Upper lobe of left lung (tissue), 6 donors: ENCODE data around the gene ARHGAP21. TPM values are rescaled to one million over a fixed set of nuclear protein-coding genes. Genes with fewer than 3 reads are reported as not detected.
"Not testable (repeated sequence)": the region's sequence is repeated elsewhere in the genome, so short reads cannot be mapped to it uniquely, and the experiment has no call there.

Source experiments
- ATAC-seq, 2 donors: fragments of 200-7000 bp; cut with Tn5 transposase; one replicate each; pipeline ENCODE4 v1.9.1; 2022; ENCODE audit warnings: mild to moderate bottlenecking in 2 of 2, moderate library complexity in 2 of 2; ENCODE audit not compliant: low FRiP score in 2 of 2
- DNase-seq, 2 donors: peaks; one replicate each; pipeline ENCODE4 v3.0.0-alpha.2; 2019 to 2020
- H3K27ac ChIP-seq, 4 donors: fragments of 200-600 bp; sonication (generic); one replicate each; pipeline ENCODE4 v1.5.1; 2016 to 2019
- H3K27me3 ChIP-seq, 4 donors: fragments of 200-600 bp; sonication (generic); one replicate each; pipeline ENCODE4 v1.5.1; 2017 to 2019
- H3K36me3 ChIP-seq, 4 donors: fragments of 200-600 bp; sonication (generic); one replicate each; pipeline ENCODE4 v1.5.1; 2016 to 2019
- H3K4me1 ChIP-seq, 4 donors: fragments of 200-600 bp; sonication (generic); one replicate each; pipeline ENCODE4 v1.5.1; 2018 to 2019
- H3K4me3 ChIP-seq, 4 donors: fragments of 200-600 bp; sonication (generic); one replicate each; pipeline ENCODE4 v1.5.1; 2017 to 2019; ENCODE audit warnings: mild to moderate bottlenecking in 2 of 4, moderate library complexity in 1 of 4
- H3K9me3 ChIP-seq, 4 donors: fragments of 200-600 bp; sonication (generic); one replicate each; pipeline ENCODE4 v1.5.1; 2018 to 2019
- EP300 ChIP-seq, 4 donors: sonication (generic); formaldehyde crosslinking; IDR thresholded peaks; one replicate each; pipeline ENCODE4 v1.5.1; 2017; ENCODE audit warnings: antibody characterized with exemption in 4 of 4, control low read depth in 2 of 4
- POLR2A ChIP-seq, 4 donors: fragments of 450-650 bp; IDR thresholded peaks; one replicate each; pipeline ENCODE4 v1.5.1; 2016 to 2017; ENCODE audit warnings: antibody characterized with exemption in 4 of 4, mild to moderate bottlenecking in 2 of 4
- POLR2AphosphoS5 ChIP-seq, 2 donors: sonication (generic); formaldehyde crosslinking; IDR thresholded peaks; one replicate each; pipeline ENCODE4 v1.5.1; 2017; ENCODE audit warnings: antibody characterized with exemption in 2 of 2
- WGBS, 2 donors: methylation state at CpG; one replicate each; pipeline ENCODE4 v1.1.5; 2017 to 2018; 5-methylcytosine and 5-hydroxymethylcytosine counted together
- total RNA-seq, 6 donors: library from RNA; depleted of rRNA in 4 of 6; stranded (reverse); fragments of >200 nt in 4 of 6; gene quantifications; one replicate each; pipeline versions ENCODE4 v1.1.0 to v1.2.1, GENCODE V29; 2016 to 2021
- TF ChIP-seq, protein P1 (sequence below), 6 experiments: fragments of 450-650 bp in 4 of 6; fragments of 200-600 bp in 2 of 6; sonication (generic) in 2 of 6; IDR thresholded peaks; one replicate each; pipeline ENCODE4 v1.5.1; 2016 to 2019; ENCODE audit warnings: antibody characterized with exemption in 6 of 6
- donor health status: DM: no; HTN: no; CAD: no; lungs with moderate emphysema.
- donor health status: DM: no; HTN: yes; CAD: no; lungs with severe emphysema.

The ARHGAP21 gene
- 10 to 100 TPM; 63.9 to 88.8 (median 73.5) TPM for total RNA-seq

DNA sequence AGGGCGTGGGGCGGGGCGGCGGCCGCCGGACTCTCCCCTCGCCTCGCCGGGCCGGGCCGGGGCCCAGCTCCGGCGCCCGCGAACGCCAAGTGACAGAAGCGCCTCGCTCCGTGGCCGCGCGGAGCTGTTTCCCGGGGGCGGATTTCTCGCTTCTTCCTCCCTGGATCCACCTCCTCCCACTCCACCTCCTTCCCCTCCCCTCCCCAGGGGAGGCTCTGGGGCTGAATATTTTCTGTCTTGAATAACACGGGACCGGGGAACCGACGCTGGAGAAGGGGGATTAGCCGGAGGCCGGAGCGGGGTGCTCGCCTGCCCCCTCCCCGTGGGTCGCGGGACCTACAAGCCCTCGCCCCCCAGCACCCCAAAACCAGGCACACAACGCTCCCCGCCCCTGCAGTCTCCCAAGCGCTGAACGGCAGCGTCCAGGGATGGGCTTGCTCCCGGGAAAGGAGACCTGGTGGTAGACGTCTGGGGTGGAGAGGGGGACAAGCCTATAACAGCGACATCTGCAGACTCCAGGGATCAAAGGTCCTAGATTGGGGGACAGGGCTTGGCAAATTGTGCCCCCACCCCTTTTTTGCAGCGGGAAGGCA, at the start of gene ARHGAP21:
Gene ARHGAP21, minus strand, starts transcription at position 100 of the 593 bp plus-strand sequence. CDS start 1,988 bp downstream, outside the sequence.
- peak; percentile 64 to 75 for ATAC-seq
- 0% methylated on average over 18 to 24 of the region's 46 CpGs for WGBS, 2 donors

DNA sequence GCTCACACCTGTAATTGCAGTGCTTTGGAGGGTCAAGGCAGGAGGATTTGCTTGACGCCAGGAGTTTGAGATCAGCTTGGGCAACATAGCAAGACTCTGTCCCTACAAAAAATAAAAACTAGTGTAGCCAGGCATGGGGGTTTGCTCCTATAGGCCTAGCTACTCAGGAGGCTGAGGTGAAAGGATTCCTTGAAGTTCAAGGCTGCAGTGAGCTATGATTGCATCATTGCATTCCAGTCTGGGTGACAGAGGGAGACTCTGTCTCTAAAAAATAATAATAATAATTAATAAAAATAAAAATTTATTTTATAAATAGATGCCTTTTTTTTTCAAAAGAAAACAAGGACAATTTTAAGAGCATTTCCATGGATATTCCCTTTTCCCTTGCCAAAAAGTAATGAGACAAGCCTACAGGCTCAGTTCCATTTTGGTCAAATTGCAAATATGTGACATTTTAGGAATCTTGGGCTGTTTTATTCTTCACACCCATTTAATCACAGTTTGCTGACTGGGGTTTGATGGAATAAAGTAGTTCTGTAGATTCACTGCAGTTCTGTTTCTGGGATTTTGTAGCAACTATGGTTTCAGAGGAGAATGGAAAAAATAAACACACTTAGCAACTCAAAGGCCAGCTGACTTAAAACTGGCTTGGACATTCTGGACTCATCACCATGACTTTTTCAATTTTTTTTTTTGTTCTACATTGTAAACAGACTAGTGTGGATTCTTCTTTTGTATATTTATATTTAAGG, 48.4 kb upstream of the ARHGAP21 start:
- no peak for DNase-seq
- ATAC-seq: peak in 1 of 2 donors; percentile 60
- no peaks in the 10 kb centered on the region for H3K9me3 ChIP-seq
- H3K4me1 ChIP-seq: no peaks in the 10 kb centered on the region
- 85% methylated on average over 1 of the region's 1 CpG; no CpG with 5 or more reads in 1 of the 2 donors for WGBS, 2 donors
- H3K27ac ChIP-seq: no peak overlapping the region
- no peaks in the 10 kb centered on the region for H3K36me3 ChIP-seq
- H3K27me3 ChIP-seq: no peaks in the 10 kb centered on the region
- H3K4me3 ChIP-seq: no peak overlapping the region
- TF ChIP-seq, protein P1, sequence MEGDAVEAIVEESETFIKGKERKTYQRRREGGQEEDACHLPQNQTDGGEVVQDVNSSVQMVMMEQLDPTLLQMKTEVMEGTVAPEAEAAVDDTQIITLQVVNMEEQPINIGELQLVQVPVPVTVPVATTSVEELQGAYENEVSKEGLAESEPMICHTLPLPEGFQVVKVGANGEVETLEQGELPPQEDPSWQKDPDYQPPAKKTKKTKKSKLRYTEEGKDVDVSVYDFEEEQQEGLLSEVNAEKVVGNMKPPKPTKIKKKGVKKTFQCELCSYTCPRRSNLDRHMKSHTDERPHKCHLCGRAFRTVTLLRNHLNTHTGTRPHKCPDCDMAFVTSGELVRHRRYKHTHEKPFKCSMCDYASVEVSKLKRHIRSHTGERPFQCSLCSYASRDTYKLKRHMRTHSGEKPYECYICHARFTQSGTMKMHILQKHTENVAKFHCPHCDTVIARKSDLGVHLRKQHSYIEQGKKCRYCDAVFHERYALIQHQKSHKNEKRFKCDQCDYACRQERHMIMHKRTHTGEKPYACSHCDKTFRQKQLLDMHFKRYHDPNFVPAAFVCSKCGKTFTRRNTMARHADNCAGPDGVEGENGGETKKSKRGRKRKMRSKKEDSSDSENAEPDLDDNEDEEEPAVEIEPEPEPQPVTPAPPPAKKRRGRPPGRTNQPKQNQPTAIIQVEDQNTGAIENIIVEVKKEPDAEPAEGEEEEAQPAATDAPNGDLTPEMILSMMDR (IDR thresholded peaks at IDR 0.05): no peak
- no peak for TF ChIP-seq EP300 (IDR thresholded peaks at IDR 0.05)
- TF ChIP-seq POLR2A (IDR thresholded peaks at IDR 0.05): no peak
- TF ChIP-seq POLR2AphosphoS5 (IDR thresholded peaks at IDR 0.05): no peak

More for the DNA sequence above, at the start of gene ARHGAP21:
- peak; percentile 62 to 93 for DNase-seq
- no peaks in the 10 kb centered on the region for H3K27me3 ChIP-seq
- no peaks in the 10 kb centered on the region for H3K36me3 ChIP-seq
- no peaks in the 10 kb centered on the region for H3K9me3 ChIP-seq
- H3K4me1 ChIP-seq: peaks cover 29 to 33% (median 31%) of the 10 kb centered on the region in 4 donors
- peak within 1 kb of the TSS; percentile 65 to 79 (median 72) for H3K4me3 ChIP-seq
- TF ChIP-seq POLR2A (IDR thresholded peaks at IDR 0.05): peak in 1 of 4 donors; percentile 16
- peak in 1 of 2 donors; percentile 43 for TF ChIP-seq POLR2AphosphoS5 (IDR thresholded peaks at IDR 0.05)
- no peak for TF ChIP-seq EP300 (IDR thresholded peaks at IDR 0.05)
- TF ChIP-seq, protein P1 (IDR thresholded peaks at IDR 0.05): no peak
- H3K27ac ChIP-seq: peak within 1 kb of the TSS; percentile 92 to 98 (median 94)

DNA sequence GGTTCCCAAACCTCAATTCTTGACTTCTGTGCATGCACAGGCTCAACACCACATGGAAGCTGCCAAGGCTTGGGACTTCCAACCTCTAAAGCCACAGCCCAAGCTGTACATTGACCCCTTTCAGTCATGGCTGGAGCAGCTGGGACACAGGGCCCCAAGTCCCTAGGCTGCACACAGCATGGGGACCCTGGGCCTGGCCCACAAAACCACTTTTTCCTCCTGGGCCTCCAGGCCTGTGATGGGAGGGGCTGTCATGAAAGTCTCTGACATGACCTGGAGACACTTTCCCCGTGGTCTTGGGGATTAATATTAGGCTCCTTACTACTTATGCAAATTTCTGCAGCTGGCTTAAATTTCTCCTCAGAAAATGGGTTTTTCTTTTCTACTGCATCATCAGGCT, 41.3 kb upstream of the ARHGAP21 start:
- not testable (repeated sequence) for H3K27ac ChIP-seq, H3K4me3 ChIP-seq, H3K9me3 ChIP-seq, H3K4me1 ChIP-seq, H3K27me3 ChIP-seq, H3K36me3 ChIP-seq, DNase-seq, ATAC-seq
- 4 to 36% methylated on average over 1 of the region's 1 CpG for WGBS, 2 donors

DNA sequence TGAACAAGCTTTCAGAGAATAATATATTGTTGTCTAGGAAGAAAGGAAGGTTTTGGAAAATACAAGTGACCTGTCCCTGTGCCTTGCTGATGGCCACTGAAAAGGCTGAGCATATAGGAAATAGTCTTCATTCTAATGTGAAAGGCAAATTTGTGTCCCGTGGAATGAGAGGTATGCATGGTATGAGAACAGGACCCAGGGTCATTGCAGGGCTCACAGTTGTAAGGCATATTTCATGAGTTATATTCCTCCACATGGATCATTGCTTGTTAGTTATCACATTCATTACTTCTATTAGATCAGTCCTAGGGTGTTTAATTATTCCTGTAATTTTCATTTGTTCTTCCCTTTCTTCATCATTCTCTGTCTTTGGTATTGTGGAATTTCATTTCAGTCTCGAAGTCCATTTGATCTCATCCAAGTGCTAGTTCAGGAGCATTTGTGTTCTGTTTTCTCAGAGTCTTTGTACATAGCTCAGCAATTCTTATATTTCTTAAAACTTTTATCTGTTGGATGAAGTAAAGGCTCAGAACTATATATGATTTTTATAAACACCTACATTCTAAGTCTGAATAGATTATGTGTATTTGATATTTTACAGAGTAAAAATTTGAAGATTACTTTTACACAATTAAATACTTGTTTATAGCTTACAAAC, 39.4 kb upstream of the ARHGAP21 start:
- Histone ChIP-seq H3K27ac (no peak overlapping the region), H3K4me1 (no peaks in the 10 kb centered on the region), H3K4me3 (no peak overlapping the region), H3K36me3 (no peaks in the 10 kb centered on the region), H3K9me3 (peaks cover 0 to 5% (median 0%) of the 10 kb centered on the region in 4 donors), H3K27me3 (no peaks in the 10 kb centered on the region)
- 43 to 51% methylated on average over 2 of the region's 2 CpGs for WGBS, 2 donors
- DNase-seq (no peak), ATAC-seq (no peak)
- no peak for TF ChIP-seq POLR2AphosphoS5 (IDR thresholded peaks at IDR 0.05)
- TF ChIP-seq POLR2A (IDR thresholded peaks at IDR 0.05): no peak
- TF ChIP-seq, protein P1 (IDR thresholded peaks at IDR 0.05): no peak
- no peak for TF ChIP-seq EP300 (IDR thresholded peaks at IDR 0.05)
